Measurements from ENCODE around the gene AGAP1. TPM values are rescaled to one million over a fixed set of nuclear protein-coding genes. Genes with fewer than 3 reads are reported as not detected.

The AGAP1 gene
- polyA plus RNA-seq, 2 of the 4 experiments (the other 2 are of a cell fraction) = 20.2 to 21.9 TPM

- Histone ChIP-seq H3K27ac (no peak overlapping the region), H3K4me3 (no peak overlapping the region), H3K9me3 (no peaks in the 10 kb centered on the region), H3K4me1 (no peaks in the 10 kb centered on the region), H3K4me2 (no peak overlapping the region)
- 86% methylated on average over 10 of the region's 10 CpGs for WGBS (ENCODE audit: missing lambda C conversion rate)
- TF ChIP-seq RCOR1 (IDR thresholded peaks at IDR 0.05; ENCODE audit: low read depth, low read length) (no peak), FOXS1 (CRISPR knock-in tag; IDR thresholded peaks at IDR 0.05) (no peak), JUN (IDR thresholded peaks at IDR 0.05) (no peak), GATA3 (IDR thresholded peaks at IDR 0.05; ENCODE audit: borderline replicate concordance) (no peak), HOXB5 (CRISPR knock-in tag; IDR thresholded peaks at IDR 0.05) (no peak), MAZ (IDR thresholded peaks at IDR 0.05; ENCODE audit: borderline replicate concordance, low read depth, low read length) (no peak), HMGXB4 (CRISPR knock-in tag; IDR thresholded peaks at IDR 0.05; ENCODE audit: borderline replicate concordance) (no peak), CHD2 (IDR thresholded peaks at IDR 0.05; ENCODE audit: low read length, partially characterized antibody) (no peak), RFX5 (IDR thresholded peaks at IDR 0.05) (no peak), EHF (CRISPR knock-in tag; IDR thresholded peaks at IDR 0.05) (no peak), CEBPB (IDR thresholded peaks at IDR 0.05) (no peak), SREBF2 (IDR thresholded peaks at IDR 0.05) (no peak), SMC3 (IDR thresholded peaks at IDR 0.05) (no peak), ESRRA (IDR thresholded peaks at IDR 0.05; ENCODE audit: borderline replicate concordance, low read length) (no peak), BCL3 (IDR thresholded peaks at IDR 0.05) (no peak)
- CTCF ChIA-PET = interaction anchor here (4.4 kb wide), 1 partner anchor 11 kb away, joined by 26 read pairs; no protein-coding TSS in a partner anchor
- DNase-seq (ENCODE audit: low read depth in 1 of 2, low spot score in 1 of 2) = no peak
- no peak for ATAC-seq
- POLR2A ChIA-PET = no interaction called here
- FAIRE-seq = no peak
These were observed 90.8 kb downstream of the AGAP1 start for GRCh38 chr2:235584638-235585007.

- ChIA-PET CTCF (interaction anchor here (0.6 to 4.4 kb wide), 6 partner anchors 8 to 452 kb away, joined by 3 to 26 read pairs (median 4); no protein-coding TSS in a partner anchor), POLR2A (no interaction called here)
- Histone ChIP-seq H3K4me3 (no peak overlapping the region), H3K4me2 (no peak overlapping the region), H3K9me3 (no peaks in the 10 kb centered on the region), H3K27ac (no peak overlapping the region), H3K4me1 (no peaks in the 10 kb centered on the region)
- no peak for DNase-seq (ENCODE audit: low read depth in 1 of 2, low spot score in 1 of 2)
- FAIRE-seq = no peak
- TF ChIP-seq SMC3 (IDR thresholded peaks at IDR 0.05) (no peak), CHD2 (IDR thresholded peaks at IDR 0.05; ENCODE audit: low read length, partially characterized antibody) (no peak), TP53 (CRISPR knock-in tag; IDR thresholded peaks at IDR 0.05) (no peak), ZSCAN20 (CRISPR knock-in tag; IDR thresholded peaks at IDR 0.05) (no peak), REST (IDR thresholded peaks at IDR 0.05) (no peak), JUN (IDR thresholded peaks at IDR 0.05) (no peak), BCL3 (IDR thresholded peaks at IDR 0.05) (no peak), ZC3H11A (IDR thresholded peaks at IDR 0.05) (no peak), ELK1 (IDR thresholded peaks at IDR 0.05; ENCODE audit: low read depth, low read length) (no peak), MAZ (IDR thresholded peaks at IDR 0.05; ENCODE audit: borderline replicate concordance, low read depth, low read length) (no peak), HOXB13 (CRISPR knock-in tag; IDR thresholded peaks at IDR 0.05; ENCODE audit: low read depth) (no peak), POLR2AphosphoS2 (conservative IDR thresholded peaks at IDR 0.05; ENCODE audit: low read length) (no peak), RFX5 (IDR thresholded peaks at IDR 0.05) (no peak), ATOH8 (CRISPR knock-in tag; IDR thresholded peaks at IDR 0.05; ENCODE audit: low read depth) (no peak), RCOR1 (IDR thresholded peaks at IDR 0.05; ENCODE audit: low read depth, low read length) (no peak), RARB (CRISPR knock-in tag; IDR thresholded peaks at IDR 0.05) (no peak)
- 93% methylated on average over 9 of the region's 9 CpGs for WGBS (ENCODE audit: missing lambda C conversion rate)
- ATAC-seq = no peak
These were observed 93.4 kb downstream of the AGAP1 start for GRCh38 chr2:235587202-235587601.

All from A549 (cell line).